Measurements from ENCODE around the gene PLEKHH1. TPM values are rescaled to one million over a fixed set of nuclear protein-coding genes. Genes with fewer than 3 reads are reported as not detected.

Gene PLEKHH1
- total and polyA plus RNA-seq, 2 of the 8 experiments (the other 6 are each of a cell fraction or from before 2014, with no cell fraction given) = 28.3 to 33.3 TPM

DNA sequence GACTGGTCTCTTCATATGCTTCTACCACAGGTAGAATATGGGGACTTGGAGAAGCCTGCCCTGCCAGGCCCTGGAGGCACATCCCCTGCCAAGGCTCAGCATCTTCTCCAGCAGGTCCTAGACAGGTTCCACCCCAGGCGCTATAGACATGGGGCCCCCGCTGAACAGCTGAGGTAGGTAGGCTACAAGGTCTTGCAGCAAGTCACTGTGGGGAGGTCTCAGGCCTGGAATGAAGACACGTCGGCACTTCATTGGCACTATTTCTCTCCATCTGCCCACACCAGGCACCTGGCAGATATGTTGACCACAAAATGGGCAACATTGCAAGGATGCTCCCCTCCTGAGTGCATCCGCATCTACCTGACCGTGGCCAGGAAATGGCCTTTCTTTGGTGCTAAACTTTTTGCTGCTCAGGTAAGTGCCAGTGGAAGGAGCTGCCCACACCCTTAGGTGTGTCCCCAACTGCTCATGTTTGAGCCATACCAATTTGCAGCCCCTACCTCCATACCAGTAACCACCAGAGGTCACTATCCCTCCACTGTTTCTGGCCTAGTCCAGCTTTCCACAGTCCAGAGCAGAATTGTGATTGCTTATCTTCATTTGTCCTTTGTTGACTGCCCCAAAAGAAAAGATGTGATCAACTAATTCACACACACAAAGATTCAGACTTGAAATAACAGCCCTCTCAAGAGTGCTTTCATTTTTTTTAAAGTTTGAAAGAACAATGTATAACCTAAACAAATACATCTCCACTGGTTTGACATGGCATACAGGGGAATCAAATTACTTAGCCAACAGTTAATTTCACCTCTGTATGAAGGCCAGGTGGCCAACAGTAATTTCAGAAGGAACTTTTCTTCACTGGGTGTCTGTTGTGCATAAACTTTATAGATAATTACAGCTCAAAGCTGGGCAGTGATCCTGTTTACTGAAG, 50.9 kb downstream of the PLEKHH1 start:
- Histone ChIP-seq H3K79me1 (ENCODE audit: low read depth, low read length) (no peaks in the 10 kb centered on the region), H2BK120ac (replicated peaks; ENCODE audit: low read depth, low read length) (no peak overlapping the region), H2BK15ac (ENCODE audit: low read length) (no peak overlapping the region), H3K18ac (ENCODE audit: extremely low read depth, low read length) (no peak overlapping the region), H2BK20ac (ENCODE audit: low read length) (no peak overlapping the region), H4K5ac (ENCODE audit: insufficient read length, low read depth, low read length) (no peak overlapping the region), H3K4me3 (ENCODE audit: extremely low read depth in 1 of 4, insufficient read depth in 2 of 4, low read depth in 3 of 4, low read length in 4 of 4) (no peak overlapping the region), H3K36me3 (ENCODE audit: control insufficient read depth in 2 of 4, insufficient read depth in 4 of 4, low read length in 3 of 4) (peaks cover 6 to 21% (median 14%) of the 10 kb centered on the region in 4 experiments), H3K79me2 (ENCODE audit: control insufficient read depth in 1 of 2, insufficient read depth in 2 of 2, low read length in 2 of 2) (no peaks in the 10 kb centered on the region), H2AK5ac (ENCODE audit: low read depth, low read length) (no peak overlapping the region), H2BK12ac (ENCODE audit: low read depth, low read length) (no peak overlapping the region), H3K23ac (ENCODE audit: insufficient read length) (no peak overlapping the region), H3K4me1 (replicated peaks in 1 of 4; ENCODE audit: control insufficient read depth in 3 of 4, insufficient read depth in 4 of 4, low read length in 3 of 4) (no peaks in the 10 kb centered on the region), H3K4ac (replicated peaks; ENCODE audit: insufficient read length, low read depth, low read length) (no peak overlapping the region), H3K56ac (replicated peaks; ENCODE audit: insufficient read length, low read depth, low read length) (no peak overlapping the region), H3K14ac (ENCODE audit: insufficient read length) (no peak overlapping the region), H4K8ac (ENCODE audit: extremely low read depth, insufficient read depth, low read length) (no peak overlapping the region; the same call in 1 of the 2 replicates), H4K91ac (replicated peaks; ENCODE audit: insufficient read length, low read length) (no peak overlapping the region), H3K23me2 (ENCODE audit: low read depth, low read length) (no peaks in the 10 kb centered on the region), H2AFZ (ENCODE audit: low read length) (no peak overlapping the region), H4K20me1 (replicated peaks in 1 of 2; ENCODE audit: control insufficient read depth in 1 of 2, insufficient read depth in 2 of 2, low read length in 2 of 2) (peaks cover 0 to 2% of the 10 kb centered on the region in 2 experiments), H3K27ac (ENCODE audit: low read depth, low read length) (no peak overlapping the region), H3K9me3 (ENCODE audit: insufficient read depth in 2 of 2, low read depth in 1 of 2, low read length in 1 of 2) (no peaks in the 10 kb centered on the region), H3K9ac (replicated peaks in 1 of 4; ENCODE audit: extremely low read depth in 1 of 4, low read depth in 3 of 4, low read length in 3 of 4) (no peak overlapping the region), H3K27me3 (replicated peaks in 1 of 4; ENCODE audit: control insufficient read depth in 3 of 4, extremely low read depth in 1 of 4, insufficient read depth in 3 of 4, low read length in 3 of 4) (no peaks in the 10 kb centered on the region), H3K4me2 (ENCODE audit: insufficient read depth in 1 of 2, low read depth in 2 of 2, low read length in 2 of 2) (no peak overlapping the region), H2BK5ac (ENCODE audit: low read depth, low read length) (no peak overlapping the region)
- TF ChIP-seq SIN3A (conservative IDR thresholded peaks at IDR 0.05 in 1 of 2, IDR thresholded peaks at IDR 0.05 in 1 of 2; ENCODE audit: low read depth in 1 of 2, low read length in 2 of 2) (no peak), NRF1 (IDR thresholded peaks at IDR 0.05; ENCODE audit: low read depth, low read length) (no peak), RAD21 (IDR thresholded peaks at IDR 0.05 in 1 of 2, conservative IDR thresholded peaks at IDR 0.05 in 1 of 2; ENCODE audit: low read depth in 2 of 2, low read length in 2 of 2) (peak; percentile 89 to 90)
- TF ChIP-seq, protein P1, sequence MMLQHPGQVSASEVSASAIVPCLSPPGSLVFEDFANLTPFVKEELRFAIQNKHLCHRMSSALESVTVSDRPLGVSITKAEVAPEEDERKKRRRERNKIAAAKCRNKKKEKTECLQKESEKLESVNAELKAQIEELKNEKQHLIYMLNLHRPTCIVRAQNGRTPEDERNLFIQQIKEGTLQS (IDR thresholded peaks at IDR 0.05; ENCODE audit: insufficient read depth, low read depth, low read length) = no peak
- TF ChIP-seq, protein P2, sequence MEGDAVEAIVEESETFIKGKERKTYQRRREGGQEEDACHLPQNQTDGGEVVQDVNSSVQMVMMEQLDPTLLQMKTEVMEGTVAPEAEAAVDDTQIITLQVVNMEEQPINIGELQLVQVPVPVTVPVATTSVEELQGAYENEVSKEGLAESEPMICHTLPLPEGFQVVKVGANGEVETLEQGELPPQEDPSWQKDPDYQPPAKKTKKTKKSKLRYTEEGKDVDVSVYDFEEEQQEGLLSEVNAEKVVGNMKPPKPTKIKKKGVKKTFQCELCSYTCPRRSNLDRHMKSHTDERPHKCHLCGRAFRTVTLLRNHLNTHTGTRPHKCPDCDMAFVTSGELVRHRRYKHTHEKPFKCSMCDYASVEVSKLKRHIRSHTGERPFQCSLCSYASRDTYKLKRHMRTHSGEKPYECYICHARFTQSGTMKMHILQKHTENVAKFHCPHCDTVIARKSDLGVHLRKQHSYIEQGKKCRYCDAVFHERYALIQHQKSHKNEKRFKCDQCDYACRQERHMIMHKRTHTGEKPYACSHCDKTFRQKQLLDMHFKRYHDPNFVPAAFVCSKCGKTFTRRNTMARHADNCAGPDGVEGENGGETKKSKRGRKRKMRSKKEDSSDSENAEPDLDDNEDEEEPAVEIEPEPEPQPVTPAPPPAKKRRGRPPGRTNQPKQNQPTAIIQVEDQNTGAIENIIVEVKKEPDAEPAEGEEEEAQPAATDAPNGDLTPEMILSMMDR (IDR thresholded peaks at IDR 0.05; ENCODE audit: control extremely low read depth in 1 of 3, insufficient read depth in 1 of 3, low read depth in 1 of 3, low read length in 3 of 3) = peak; percentile 54 to 83 (median 80)
- DNase-seq (ENCODE audit: low read depth in 1 of 2, low spot score in 2 of 2) (no peak), FAIRE-seq (peak; percentile 80)
- WGBS, 2 experiments (ENCODE audit: extremely low coverage in 1 of 2, insufficient coverage in 1 of 2, insufficient read length in 1 of 2, insufficient replicate concordance in 2 of 2, low coverage in 1 of 2, low lambda C conversion rate in 2 of 2, missing lambda C conversion rate in 1 of 2) = 92% methylated on average over 6 of the region's 6 CpGs; no CpG with 5 or more reads in 1 of the 2 experiments
- ChIA-PET POLR2A (ENCODE audit: partially characterized antibody) (interaction anchor here (0.8 to 1.7 kb wide), 6 partner anchors 8 to 111 kb away, joined by 3 to 6 read pairs (median 4); partner anchors contain the start of genes PIGH and RDH11), CTCF (ENCODE audit: partially characterized antibody) (interaction anchor here (0.8 to 28.8 kb wide), 38 partner anchors 9 to 194 kb away, joined by 3 to 924 read pairs (median 4); partner anchors contain the start of genes ARG2, PIGH, PLEKHH1 and RDH12)
